Activated CD8-positive, alpha-beta memory T cell treated with anti-CD3 and anti-CD28 coated beads for 36 hours (primary cell): ENCODE measurements around the gene LONP1. TPM values are rescaled to one million over a fixed set of nuclear protein-coding genes. Genes with fewer than 3 reads are reported as not detected.

Experiments used
- CTCF ChIA-PET: fragments of 350-600 bp; sonication (Branson Sonifier 250); formaldehyde crosslinking; loops from one replicate; lab custom pipeline; 2021; ENCODE audit warnings: antibody characterized with exemption; lab: Charles Lee
- POLR2A ChIA-PET: fragments of 350-600 bp; sonication (Branson Sonifier 250); formaldehyde crosslinking; loops from one replicate; lab custom pipeline; 2021; ENCODE audit warnings: antibody characterized with exemption; lab: Charles Lee
- total RNA-seq, 2 experiments: library from RNA; stranded (reverse); gene quantifications; one replicate each; pipeline ENCODE4 v1.2.3, GENCODE V29; 2021

The LONP1 gene
- total RNA-seq, 2 experiments from 2014 or later = 284 to 290 TPM

DNA sequence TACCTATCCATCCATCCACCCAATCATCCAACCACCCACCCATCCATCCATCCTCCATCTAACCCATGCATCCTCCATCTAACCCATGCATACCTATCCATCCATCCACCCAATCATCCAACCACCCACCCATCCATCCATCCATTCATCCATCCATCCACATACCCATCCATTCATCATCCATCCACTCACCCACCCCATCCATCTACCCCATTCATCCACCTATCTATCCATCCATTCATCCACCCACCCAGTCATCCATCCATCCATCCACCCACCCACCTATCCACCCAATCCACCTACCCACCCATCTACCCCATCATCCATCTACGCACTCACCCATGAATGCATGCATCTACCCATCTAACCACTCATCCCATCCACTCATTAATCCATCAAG, 46.2 kb downstream of the LONP1 start:
- CTCF ChIA-PET = no interaction called here
- POLR2A ChIA-PET = no interaction called here

DNA sequence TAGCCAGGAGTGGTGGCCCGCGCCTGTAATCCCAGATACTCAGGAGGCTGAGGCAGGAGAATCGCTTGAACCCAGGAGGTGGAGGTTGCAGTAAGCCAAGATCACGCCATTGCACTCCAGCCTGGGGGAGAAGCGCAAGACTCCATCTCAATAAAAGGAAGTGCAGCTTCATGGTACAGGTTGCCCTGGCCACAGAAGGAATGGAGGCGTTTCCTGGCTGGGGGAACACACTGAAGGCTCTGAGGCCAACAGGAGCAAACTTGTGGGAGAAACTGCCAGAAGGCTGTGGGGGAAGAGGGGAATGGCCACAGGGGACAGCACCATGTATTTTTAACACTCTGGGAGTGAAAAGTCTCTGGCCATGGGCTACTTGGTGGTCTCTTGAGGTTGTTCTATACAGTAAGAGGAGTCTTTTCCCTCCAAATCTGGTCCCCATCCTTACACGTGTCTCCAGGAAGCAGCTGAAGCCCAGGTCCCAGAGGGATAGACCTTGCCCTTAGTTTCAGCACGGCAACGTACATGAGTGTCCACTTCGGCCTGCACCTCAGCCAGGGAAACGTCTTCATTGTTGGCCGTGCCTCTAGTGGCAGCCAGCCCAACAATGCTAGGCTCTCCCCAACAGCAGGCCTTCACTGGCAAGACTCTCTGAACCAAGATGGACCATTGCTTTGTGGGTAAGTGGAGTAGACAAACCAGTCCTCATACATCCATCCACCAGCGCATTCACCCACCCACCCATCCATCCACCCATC, 47.1 kb downstream of the LONP1 start:
- POLR2A ChIA-PET = no interaction called here

DNA sequence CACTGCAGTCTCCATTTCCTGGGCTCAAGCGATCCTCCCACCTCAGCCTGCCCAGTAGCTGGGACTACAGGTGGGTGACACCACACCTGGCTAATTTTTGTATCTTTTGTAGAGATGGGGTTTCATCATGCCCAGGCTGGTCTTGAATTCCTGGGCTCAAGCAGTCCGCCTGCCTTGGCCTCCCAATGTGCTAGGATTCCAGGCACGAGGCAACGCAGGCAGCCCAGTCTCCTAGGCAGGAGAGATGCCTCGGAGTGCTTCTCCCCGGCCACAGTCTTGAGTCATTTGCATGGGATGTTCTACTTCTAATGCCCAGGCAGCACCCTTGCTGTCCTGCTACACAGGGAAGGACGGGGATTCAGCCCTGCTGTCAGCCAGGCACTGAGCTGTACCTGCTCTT, 48.3 kb downstream of the LONP1 start:
- ChIA-PET POLR2A (no interaction called here), CTCF (no interaction called here)

More for the DNA sequence above, 47.1 kb downstream of the LONP1 start:
- CTCF ChIA-PET = interaction anchor here (0.6 kb wide), 1 partner anchor 70 kb away, joined by 3 read pairs; no protein-coding TSS in a partner anchor

DNA sequence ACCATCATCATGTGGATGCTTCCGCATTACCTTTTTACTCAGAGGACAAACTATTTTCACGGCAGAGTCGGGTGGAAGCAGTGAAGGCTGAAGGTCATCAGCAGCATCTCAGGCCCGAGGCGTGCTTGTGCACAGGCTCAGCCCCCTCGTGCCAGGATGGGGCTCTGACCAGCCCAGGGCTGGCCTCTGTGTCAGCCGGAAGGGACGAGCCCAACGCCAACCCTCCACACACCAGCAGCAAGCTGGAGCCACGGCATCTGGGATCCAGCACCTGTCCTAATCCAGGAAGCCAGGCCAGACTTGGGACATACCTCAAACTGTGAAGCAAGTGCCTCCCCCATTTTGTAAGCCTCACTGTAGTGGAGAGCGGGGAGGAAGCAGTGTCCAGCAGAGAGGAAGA, 50.7 kb downstream of the LONP1 start:
- CTCF ChIA-PET = interaction anchor here (1.5 kb wide), 1 partner anchor 51 kb away, joined by 3 read pairs; the partner anchor contains the start of gene CATSPERD
- POLR2A ChIA-PET = no interaction called here

DNA sequence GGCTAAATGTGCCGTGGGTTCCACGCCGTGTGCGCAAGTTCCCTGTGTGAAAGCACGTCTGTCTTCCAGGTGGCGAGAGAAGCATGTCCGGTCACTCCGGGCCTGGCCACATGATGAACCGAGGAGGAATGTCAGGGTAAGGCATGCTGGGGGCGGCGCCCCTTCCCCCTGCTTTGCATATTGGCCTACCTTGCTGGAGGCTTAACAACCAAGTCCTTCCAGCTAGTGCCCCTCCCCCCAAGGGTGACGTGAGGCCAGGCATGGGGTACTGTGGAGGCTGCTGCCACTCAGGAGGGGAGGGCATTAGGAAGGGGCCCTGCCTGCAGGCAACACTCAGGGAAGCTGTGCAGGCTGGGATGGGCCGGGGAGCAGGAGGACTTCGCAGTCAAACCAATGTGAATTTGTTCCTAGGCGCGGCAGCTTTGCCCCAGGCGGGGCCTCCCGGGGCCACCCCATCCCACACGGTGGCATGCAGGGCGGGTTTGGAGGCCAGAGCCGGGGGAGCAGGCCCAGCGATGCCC, 52.1 kb downstream of the LONP1 start:
- POLR2A ChIA-PET = no interaction called here
- CTCF ChIA-PET = no interaction called here

DNA sequence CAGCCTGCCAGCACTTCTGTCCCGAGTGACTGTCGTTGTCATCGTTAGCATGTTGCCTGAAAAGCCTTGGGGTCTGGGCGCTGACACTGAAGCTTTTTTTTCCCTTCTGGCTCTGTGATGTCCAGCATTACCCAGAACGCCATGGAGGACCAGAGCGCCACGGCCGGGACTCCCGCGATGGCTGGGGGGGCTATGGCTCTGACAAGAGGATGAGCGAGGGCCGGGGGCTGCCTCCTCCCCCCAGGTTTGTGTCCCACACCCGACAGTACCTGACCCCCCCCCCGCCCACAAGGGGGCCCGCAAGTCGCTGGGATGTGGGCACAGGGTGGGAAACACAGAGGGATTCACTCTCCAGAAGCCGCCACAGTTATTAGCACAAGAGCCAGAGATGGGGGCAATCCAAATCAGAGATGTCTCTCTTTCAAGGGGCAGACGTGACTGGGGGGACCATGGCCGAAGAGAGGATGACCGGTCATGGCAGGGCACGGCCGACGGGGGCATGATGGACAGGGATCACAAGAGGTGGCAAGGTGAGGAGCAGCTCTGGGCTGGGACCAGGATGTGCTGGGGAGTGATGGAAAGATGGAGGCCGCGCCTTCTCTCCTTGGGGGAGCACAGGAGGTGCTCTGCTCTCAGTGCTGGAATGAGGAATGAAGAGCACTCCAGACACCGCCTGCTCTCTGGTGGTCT, 52.9 kb downstream of the LONP1 start:
- ChIA-PET POLR2A (no interaction called here), CTCF (interaction anchor here (1.2 to 1.3 kb wide), 2 partner anchors 13 to 37 kb away, joined by 3 read pairs; no protein-coding TSS in a partner anchor)

DNA sequence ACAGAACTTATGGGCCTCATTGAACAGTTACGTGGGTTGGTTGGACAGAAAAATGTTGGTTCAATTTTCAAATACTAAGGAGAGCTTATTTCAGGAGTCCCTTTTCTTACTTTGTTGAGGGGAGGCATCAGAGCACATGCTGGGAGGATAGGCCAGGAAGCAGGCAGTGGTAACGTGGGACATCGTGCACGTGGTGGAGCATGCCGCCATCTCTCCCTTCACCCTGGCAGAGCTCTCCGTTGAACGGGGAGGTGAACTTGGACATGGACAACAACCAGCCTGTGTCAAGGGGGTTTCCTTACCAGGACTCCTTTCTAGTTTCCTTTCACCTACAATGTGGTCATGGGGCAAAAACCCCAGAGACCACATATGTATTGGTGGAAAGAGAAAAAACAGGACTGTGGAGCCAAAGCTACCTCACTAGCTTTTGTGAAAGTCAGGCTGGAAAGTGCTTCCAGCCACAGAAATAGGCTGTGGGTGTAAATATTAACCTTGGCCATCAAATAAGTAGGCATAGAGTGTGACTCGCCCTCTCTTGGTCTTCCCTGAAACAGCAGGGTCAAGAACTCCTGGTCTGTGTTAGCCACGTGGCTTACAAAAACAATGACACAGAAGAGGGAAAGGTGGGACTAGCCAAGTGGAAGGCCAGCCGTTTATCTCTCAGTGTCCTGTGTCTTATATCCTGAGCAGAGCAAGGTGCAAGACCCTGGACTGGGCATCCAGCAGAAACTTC, 54.0 kb downstream of the LONP1 start:
- POLR2A ChIA-PET = no interaction called here
- CTCF ChIA-PET = interaction anchor here (1.2 to 1.3 kb wide), 2 partner anchors 12 to 36 kb away, joined by 3 read pairs; no protein-coding TSS in a partner anchor

DNA sequence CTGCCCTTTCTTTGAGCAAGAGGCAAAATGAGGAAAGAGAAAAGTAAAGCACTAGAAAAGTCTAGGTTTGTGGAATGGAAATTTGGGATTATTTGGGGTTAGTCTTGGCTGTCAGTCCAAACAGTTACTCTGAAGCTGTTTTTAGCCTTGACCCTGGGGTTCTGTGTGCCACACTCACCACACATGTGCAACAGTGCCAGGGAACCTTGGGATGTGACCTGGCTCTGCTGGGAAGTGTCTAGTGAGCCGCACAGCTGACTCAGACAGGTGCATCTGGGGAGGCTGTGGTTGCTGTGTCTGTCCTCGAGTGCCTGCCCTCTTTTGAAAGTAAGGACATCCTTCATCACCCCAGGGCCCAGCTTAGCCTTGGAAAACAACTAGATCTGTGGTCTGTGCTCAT, 55.4 kb downstream of the LONP1 start:
- ChIA-PET CTCF (no interaction called here), POLR2A (no interaction called here)

DNA sequence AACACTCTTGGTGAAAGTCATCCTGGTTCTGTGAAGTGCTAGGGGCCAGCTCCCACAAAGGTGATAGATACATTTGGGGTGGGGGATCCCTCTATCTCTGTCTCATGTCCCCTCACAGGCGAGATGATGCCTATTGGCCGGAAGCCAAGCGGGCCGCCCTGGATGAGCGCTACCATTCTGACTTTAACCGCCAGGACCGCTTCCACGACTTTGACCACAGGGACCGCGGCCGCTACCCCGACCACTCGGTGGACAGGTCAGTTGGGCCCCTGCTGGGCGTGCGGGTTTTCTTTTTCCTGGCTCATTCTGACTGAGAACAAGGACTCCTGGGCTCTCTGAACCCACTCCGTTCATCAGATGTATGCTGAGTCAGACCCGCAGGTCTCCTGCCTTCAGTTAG, 56.0 kb downstream of the LONP1 start:
- ChIA-PET CTCF (no interaction called here), POLR2A (no interaction called here)

DNA sequence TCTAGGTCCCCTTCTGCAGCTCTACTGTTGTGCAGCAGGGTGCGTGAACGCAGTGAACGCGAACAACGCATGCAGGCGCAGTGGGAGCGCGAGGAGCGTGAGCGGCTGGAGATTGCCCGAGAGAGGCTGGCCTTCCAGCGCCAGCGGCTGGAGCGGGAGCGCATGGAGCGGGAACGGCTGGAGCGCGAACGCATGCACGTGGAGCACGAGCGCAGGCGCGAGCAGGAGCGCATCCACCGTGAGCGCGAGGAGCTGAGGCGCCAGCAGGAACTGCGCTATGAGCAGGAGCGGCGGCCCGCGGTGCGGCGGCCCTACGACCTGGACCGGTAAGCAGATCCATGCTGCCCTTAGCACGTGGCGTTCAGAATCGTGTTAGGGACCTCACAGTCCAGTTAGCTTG, 58.5 kb downstream of the LONP1 start:
- POLR2A ChIA-PET = no interaction called here
- CTCF ChIA-PET = no interaction called here

DNA sequence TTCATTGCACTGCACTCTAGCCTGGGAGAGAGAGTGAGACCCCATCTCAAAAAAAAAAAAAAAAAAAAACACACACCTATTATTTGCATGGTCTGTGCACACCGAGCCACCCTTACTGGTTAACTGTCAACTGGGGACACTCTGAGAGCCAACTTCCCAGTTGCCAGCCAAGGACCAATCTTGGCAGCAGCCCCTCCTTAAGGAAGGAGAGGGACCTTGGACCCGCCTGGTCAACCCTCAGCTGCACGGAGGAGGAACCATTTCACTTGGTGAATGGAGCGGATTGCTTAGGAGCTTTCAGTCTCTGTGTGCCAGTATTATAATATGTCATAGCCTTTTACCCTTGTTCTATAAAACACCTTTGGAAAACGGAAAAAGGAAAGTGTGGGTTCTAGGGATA, 64.5 kb downstream of the LONP1 start:
- POLR2A ChIA-PET = interaction anchor here (0.7 kb wide), 1 partner anchor 1520 kb away, joined by 6 read pairs; no protein-coding TSS in a partner anchor
- CTCF ChIA-PET = no interaction called here

DNA sequence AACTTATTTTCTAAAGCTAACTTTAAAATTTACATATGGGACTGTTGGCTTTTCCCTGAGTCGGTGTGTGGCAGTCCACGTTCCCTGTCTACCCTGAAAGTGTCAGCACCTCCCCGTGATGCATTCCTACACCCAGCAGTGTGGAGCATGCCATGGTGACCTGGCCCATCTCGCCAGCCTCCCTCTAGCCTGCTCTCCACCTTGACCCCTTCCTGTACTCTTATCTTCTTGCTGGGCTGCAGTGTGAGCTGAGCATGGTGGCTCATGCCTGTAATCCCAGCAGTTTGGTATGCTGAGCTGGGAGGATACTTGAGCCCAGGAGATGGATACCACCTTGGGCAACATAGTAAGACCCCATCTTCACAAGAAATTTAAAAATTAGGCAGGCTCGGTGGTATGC, 65.0 kb downstream of the LONP1 start:
- CTCF ChIA-PET = interaction anchor here (0.8 kb wide), 1 partner anchor 10 kb away, joined by 3 read pairs; no protein-coding TSS in a partner anchor
- POLR2A ChIA-PET = interaction anchor here (0.7 kb wide), 1 partner anchor 1521 kb away, joined by 6 read pairs; no protein-coding TSS in a partner anchor

DNA sequence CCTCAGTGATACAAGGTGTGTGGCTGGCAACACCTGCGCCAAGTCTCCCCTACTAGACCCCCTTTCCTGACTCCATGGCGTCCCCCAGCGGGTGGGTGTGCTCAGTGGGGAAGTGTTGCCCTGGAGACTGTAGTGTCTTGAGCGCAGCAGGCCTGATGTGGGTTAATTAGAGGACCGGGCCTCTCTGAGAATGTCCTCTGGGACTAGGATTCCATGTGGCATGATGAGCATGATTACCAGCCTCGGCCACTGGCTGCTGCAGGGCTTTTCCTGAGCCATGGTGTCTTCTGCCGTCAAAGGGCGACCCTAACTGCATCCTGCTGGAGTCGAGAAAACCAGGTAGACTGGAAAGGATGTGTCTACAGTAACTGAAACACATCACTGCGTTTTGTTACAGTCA, 67.7 kb downstream of the LONP1 start:
- POLR2A ChIA-PET = no interaction called here

DNA sequence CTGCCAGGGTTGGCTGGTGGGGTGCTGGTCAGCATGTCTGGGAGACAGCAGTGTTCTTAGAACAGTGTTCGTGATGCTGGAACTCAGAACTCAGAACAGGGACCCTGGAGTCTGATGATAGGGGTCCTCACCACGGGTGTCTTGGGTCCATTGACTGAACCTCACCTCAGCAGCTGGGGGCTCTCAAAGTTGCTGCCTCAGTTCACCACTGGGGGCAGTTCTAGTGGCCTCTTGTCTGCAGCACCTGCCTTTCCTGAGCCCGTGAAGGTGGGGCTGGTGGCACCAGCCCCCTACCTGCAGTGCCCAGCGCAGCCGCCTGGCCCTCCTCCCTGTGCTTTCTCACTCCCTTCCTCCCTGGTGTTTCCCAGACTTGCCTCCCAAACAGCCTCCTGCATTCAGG, 68.6 kb downstream of the LONP1 start:
- POLR2A ChIA-PET = no interaction called here

More for the DNA sequence above, 67.7 kb downstream of the LONP1 start:
- CTCF ChIA-PET = no interaction called here

DNA sequence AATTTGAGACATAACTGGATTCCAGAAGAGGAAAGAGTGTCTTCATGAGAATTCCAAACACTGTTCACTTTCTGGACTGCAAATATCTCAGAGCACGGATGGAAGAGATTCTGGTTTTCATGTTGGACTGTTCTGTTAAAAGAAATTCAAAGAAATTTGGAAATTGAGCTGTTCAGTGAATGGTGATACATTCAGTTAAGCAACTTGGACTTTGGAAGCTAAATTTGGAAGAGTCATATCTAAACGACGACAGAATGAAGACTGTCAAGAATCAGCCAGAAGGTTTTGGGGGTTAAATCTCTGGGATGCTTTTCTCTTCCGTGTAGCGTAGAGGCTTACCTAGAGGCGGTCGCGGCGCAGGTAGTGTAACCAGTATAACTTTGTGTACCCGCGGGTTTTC, 71.5 kb downstream of the LONP1 start:
- ChIA-PET CTCF (no interaction called here), POLR2A (no interaction called here)

More for the DNA sequence above, 68.6 kb downstream of the LONP1 start:
- CTCF ChIA-PET = no interaction called here

DNA sequence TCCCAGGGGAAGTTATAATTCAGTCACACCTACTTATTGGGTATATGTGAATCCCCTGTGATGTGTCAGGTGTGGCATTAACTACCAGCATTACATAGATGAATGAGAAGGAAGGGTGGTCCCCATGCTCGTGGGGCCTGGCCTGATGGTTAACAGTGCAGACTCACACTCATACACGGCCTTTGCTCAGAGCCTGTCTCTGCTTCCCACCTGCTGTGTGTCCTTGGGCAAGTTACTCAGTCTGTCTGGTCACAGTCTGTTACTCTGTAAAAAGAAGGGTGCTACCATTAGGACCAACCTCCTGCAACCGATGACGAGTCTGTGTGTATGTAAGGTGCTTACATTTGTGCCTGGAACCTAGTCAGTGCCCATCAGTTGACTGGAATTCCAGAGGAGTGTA, 73.2 kb downstream of the LONP1 start:
- POLR2A ChIA-PET = no interaction called here

DNA sequence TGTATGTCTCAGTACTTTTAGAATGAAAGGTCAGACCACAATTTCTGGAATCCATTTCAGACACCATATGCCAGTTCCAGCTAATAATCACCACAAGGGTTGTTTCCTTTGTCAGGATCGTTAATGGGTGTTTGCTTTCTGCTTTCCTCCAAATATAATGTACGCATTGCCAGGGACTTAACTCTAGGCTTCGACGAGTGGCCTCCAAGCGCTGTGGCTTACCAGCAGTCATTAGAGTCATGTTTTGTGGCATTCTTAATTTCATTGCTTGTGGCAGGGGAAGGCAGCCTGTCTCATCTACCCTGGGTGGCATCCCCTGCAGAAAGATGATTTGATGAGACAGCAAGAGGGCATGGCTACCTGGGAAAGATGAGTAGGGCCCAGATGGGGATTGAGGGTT, 74.5 kb downstream of the LONP1 start:
- POLR2A ChIA-PET = no interaction called here
- CTCF ChIA-PET = interaction anchor here (0.6 kb wide), 2 partner anchors 9 to 1574 kb away, joined by 3 read pairs; no protein-coding TSS in a partner anchor

More for the DNA sequence above, 73.2 kb downstream of the LONP1 start:
- CTCF ChIA-PET = no interaction called here

DNA sequence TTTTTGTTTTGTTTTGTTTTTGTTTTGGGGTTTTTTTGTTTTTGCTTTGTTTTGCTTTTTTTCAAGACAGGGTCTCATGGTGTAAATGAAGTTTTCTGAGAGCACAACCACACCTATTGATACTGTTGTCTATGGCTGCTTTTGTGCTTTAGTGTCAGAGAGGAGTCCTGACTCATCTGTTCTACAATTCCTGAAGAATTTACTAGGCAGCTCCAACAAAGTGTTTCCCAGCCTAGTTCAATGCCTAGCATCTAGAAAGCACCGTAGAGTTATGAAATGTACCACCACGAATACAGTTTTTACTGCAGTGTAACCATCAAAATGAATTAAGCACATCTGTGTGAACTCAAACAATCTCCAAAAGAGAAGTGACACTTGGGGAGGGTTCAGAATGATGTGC, 75.9 kb downstream of the LONP1 start:
- POLR2A ChIA-PET = no interaction called here
- CTCF ChIA-PET = no interaction called here

DNA sequence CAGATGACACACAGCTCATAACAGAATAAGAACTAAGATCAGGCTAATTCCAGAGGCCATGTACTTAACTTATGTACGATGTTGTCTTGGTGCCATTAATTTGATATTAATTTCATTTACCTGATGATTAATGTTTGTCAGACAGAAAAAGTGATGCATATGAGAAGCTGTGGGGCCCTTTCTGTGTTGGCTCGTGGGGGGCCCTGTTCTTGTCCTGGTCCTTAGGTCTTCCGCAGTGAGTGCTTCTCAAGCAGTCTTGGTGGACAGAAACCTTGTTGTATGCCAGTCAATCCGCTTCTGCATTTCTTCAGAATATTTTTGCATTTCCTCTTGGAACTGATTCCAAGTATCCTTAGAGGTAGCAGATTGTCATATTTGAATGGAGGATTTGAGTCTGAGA, 76.9 kb downstream of the LONP1 start:
- ChIA-PET POLR2A (interaction anchor here (0.7 kb wide), 1 partner anchor 25 kb away, joined by 10 read pairs; no protein-coding TSS in a partner anchor), CTCF (no interaction called here)
